GM18909 (cell line): ENCODE results near the gene ZNF236.
"Not testable (repeated sequence)": the region's sequence is repeated elsewhere in the genome, so short reads cannot be mapped to it uniquely, and the experiment has no call there.

Experiments used
- ATAC-seq: cut with Tn5 transposase; IDR thresholded peaks from one replicate; pipeline ENCODE4 v1.9.1; 2021; ENCODE audit warnings: mild to moderate bottlenecking; ENCODE audit not compliant: unreplicated experiment, poor library complexity

Gene ZNF236

DNA sequence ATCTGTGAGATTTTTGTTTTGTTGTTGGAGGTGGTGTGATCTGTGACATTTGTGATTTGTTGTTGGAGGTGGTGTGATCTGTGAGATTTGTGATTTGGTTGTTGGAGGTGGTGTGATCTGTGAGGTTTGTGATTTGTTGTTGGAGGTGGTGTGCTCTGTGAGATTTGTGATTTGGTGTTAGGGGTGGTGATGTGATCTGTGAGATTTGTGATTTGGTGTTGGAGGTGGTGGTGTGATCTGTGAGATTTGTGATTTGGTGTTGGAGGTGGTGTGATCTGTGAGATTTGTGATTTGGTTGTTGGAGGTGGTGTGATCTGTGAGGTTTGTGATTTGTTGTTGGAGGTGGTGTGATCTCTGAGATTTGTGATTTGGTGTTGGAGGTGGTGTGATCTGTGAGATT, 144.9 kb downstream of the ZNF236 start:
- not testable (repeated sequence) for ATAC-seq

DNA sequence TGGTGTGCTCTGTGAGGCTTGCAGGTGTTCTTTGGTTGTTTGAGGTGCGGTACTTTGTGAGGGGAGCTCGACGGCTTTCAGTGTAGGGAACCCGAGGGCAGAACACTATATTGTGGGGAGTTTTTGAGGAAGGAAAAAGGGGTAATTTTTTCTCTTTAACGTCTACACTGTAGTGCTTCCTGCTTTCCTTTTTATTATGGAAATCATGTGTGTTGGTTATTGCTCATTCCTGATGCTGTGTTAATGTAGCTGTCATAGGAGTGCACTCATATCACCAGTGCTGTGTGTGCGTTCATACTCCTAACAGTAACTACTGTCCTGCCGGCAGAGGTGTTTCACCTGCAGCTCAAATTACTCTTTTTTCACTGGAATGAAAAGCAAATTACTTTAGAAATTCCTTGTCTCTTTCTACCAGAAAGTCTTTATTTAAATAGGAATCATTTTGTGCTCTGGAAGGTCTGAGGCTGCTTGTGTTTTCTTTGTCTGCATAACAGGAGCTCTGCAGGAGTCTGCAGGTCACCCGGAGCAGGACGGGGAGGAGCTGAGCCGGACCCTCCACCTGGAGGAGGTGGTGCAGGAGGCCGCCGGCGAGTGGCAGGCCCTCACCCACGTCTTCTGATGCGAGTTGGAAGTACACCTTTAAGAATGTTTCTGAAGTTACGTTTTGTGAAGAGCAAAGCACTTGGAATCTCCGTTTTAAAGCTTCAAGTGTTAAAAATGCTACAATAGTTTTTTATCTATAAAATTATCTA, 145.5 kb downstream of the ZNF236 start:
- ATAC-seq = no peak

DNA sequence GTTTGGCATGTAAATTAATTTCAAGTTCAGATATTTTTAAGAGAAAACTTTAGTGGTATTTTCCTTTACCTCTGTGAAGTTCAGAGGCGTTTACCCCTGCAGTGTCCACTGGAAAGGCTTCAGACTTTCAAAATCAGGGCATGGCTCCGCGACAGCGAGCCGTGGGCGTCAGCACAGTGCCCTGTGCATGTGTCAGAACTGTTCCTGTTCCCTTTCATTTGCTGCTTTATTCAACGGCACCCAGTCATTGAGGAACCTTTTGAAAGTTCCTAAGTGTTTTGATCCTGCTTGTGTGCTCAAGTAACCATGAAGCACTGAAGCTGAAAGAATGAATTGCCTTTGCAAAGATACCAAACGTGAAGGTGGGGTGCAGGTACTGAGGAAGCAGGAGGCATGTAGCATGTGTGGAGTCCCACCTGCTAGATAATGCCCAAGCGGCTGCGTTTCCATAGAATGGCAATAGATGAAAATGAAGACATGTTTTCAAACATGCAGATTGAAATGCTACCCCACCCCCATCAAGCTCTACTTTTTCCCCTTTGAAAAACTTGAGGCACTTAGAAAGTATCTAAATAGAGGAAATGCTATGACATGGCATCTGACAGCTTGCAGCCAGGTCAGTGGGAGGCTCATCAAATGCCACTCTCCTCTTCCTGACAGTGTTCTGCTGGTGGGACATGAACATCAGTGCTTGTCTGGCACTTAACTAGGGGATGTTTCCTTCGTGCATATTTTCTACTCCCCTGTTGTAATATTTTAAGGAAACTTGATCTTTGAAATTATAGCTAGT, 148.6 kb downstream of the ZNF236 start:
- no peak for ATAC-seq

DNA sequence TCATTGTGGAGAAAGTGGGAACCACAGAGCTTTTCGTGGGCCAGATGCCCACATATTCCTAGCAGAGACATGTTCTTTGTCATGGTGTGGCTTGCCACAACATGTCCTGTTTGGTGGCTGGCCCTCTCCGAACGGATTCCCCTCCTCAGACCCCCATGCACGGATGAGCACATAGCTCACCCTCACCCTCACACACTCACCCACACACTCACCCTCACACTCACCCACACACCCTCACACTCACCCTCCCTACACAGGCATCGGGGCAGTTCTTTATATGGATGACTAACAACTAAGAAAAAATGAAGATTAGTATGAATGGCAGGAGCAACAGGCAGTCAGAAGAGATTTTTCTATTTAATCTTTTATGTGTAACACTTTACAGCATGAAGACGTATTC, 149.9 kb downstream of the ZNF236 start:
- ATAC-seq = no peak

GRCh38 chr18:76972846-76973519, 150.6 kb downstream of the ZNF236 start:
- ATAC-seq = no peak

GRCh38 chr18:76973520-76974266, 151.3 kb downstream of the ZNF236 start:
- no peak for ATAC-seq

DNA sequence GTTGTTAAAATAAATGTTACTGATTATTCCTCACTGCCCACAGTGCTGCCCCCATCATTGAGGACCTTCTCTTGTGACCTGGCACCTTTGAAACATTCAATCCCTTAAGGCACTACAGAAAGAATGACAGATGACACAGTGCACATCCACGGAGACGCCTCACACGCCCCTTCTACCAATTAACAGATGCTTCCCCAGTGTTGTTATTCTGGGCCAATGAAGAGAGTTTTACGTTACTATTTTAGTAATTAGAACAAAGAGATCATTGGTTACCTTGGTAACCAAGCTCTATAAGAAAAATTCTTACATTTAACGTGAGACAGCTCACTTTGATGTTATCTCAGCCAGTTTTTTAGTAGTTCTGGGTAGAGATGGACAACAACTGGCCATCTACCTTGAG, 152.0 kb downstream of the ZNF236 start:
- no peak for ATAC-seq

DNA sequence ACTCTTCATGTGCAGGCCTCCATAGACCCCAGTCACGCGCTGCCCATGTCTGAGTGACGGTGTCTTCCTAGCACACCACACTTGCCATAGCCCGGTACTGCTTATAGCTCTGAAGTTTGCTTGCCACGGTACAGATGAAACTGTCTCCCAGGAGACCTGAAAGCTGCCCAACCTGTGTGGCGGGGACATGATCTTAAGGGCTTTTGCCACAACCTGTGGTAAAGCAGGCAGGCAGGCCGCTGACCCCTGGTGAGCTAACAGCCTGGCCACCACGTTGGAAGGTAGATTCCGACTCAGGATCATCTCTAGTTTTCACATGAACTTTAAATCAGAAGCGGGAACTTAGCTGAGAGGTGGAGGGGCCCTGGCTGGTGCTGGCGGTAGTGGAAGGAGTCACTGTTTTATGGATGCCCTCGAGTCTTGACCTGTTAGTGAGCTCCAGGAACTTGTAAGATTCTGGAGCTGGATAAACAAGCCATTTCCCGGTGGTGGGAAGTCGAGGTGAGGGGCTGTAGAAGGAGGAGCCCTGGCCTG, 153.3 kb downstream of the ZNF236 start:
- ATAC-seq = no peak

DNA sequence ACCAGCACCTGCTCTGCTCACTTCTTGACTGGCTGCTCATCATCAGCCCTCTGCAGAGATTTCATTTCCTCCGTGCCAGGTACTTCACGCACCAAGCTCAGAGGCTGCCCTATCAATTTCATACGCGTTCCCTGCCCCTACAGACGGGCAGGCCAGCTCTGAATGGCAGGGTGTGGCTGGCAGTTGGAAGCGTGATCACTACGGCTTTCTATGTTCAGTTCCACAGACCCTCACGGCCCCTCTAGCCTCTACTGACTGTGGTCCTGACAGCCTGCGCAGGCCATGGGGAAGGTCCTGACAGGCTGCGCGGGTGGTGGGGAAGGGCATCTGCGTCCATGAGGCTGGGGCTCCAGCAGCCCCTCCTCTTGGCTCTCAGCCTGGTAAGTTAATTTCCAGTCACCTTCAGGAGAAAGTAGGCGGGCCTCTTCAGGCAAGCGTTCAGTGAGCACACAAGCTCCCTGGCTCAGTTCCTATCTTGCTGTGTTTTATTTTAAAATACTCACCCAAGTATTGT, 154.8 kb downstream of the ZNF236 start:
- ATAC-seq = no peak

GRCh38 chr18:76977684-76978232, 155.4 kb downstream of the ZNF236 start:
- no peak for ATAC-seq

DNA sequence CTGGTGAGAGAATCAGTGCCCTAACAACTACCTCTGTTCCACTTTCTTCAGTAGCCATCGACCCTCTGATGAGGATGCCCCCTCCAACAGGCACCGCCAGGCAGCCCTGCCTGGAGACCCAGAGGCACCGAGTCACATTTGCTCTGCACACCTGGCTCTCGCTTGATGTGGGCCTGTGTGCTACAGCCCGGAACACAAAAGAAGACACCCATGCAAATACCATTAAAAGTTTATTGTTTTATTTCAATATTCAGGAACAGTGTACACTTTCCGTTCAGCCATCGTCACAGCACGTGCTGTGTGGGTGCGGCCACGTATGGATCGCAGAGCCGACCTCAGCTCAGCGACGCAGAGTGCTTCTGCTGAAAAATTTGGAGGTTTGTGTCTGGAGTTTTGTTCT, 156.3 kb downstream of the ZNF236 start:
- ATAC-seq = no peak

- ATAC-seq = no peak
These were observed 156.9 kb downstream of the ZNF236 start for GRCh38 chr18:76979111-76979751.

- ATAC-seq = no peak
These were observed 157.5 kb downstream of the ZNF236 start for GRCh38 chr18:76979906-76980305.

GRCh38 chr18:76980663-76981395, 158.5 kb downstream of the ZNF236 start:
- peak; percentile 31 for ATAC-seq

- peak; percentile 51 for ATAC-seq
These were observed 159.1 kb downstream of the ZNF236 start for GRCh38 chr18:76981396-76981968.

DNA sequence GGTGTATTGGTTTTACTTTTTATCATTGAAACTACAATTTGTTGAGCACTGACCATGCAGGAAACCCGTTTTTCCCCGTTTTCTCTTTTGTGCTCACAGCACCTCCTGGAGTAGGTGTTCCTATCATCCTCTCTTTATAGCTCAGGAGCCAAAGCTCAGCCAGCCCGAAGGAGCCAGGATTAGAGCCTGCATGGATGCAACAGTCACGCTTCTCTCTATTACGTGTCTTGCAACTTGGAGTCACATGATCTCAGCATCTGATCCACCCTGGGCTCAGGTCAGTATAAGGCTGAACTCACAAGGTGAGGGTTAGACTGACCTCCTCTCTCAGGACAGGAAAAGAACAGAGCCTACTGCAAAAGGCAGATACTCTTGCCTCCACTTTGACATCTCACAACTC, 159.7 kb downstream of the ZNF236 start:
- no peak for ATAC-seq

DNA sequence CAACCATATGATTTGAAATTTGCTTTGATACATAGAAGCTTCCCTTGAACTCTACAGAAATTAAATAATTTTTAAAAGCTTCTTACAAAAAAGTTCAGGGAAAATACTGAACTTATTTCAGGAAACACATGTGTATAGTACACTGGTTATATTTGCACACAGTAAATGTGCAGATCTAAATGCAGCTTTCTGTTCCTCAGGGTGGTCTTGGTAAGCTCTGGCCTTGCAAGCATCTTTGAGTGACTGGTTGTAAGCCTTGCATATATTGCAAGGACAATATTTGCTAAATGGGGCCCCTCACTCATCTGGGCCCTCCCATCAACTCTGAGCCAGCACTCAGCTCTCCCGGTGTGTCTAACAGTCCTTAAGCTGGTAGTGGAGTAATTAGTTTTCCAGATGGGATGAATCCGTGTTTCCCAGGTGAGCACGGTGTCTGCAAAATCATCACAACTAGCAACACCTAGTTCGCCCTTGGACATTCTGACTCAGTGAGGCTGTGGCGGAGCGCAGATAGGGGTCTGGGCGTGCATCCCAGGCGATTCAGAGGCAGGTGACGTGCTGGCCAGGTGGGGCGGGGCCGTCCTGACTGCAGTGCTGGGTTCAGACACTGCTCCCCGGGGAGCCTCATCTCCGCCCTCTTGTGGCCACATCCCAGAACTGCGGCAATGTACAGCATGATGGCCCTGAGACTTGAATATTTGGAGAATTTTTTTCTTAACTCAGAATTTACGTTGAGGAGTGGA, 160.7 kb downstream of the ZNF236 start:
- ATAC-seq = peak; percentile 77
